ENCODE results near the gene ETV5. TPM values are rescaled to one million over a fixed set of nuclear protein-coding genes. Genes with fewer than 3 reads are reported as not detected.
"Not testable (repeated sequence)": the region's sequence is repeated elsewhere in the genome, so short reads cannot be mapped to it uniquely, and the experiment has no call there.

Gene ETV5
- polyA plus RNA-seq, 1 donor: 29.3 TPM

DNA sequence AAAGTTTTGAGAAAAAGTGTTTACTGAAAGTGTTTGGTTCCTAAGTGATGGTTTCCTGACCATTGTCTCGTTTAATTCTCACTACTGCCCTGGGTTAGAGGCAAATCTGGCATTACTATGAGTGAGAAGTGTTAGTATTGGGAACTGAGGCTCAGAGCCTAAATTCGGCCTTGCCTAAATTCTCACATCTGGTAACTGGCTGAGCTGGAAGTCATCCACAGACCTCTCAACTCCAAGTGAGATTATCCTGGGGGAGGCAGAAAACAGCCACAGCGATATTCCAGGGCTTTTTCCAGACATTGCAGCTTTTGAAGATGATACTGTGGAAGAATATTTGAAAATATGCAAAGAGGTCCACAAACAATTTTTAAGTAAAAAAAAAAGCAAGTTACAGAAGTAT is 86.0 kb downstream of the ETV5 start:
- no peak for DNase-seq (ENCODE audit: low read depth)

DNA sequence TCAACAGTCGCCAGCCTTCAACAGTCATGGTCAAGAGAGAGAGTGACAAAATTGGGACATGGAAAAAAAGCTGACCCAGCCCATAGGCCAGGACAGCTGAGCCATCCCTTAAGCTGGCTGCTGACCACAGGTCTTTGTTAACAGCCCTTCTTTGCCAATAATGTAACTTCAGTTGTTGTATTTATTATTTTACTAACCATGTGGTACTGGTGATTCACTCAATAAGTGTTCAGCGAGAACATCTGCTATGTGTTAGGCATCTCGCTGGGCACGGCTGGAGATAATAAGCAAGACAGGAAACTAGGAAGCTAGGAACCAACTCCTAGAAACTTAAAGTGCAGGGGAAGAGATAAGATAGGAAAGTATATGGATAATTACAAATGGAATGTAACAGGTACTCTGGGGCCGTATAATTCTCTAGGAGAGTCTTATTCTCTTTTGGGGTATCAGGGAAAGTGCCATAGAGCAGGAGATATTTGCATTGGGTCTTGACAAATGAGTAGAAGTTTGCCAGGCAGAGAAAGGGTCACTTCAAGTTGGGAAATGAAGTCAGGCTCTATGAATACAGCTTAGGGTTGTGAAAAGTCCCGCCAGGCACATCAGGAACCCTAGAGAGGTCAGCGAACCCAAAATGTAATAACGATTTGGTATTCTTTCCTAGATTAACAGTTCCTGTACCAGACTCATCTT is 87.1 kb downstream of the ETV5 start:
- no peak for DNase-seq (ENCODE audit: low read depth)

DNA sequence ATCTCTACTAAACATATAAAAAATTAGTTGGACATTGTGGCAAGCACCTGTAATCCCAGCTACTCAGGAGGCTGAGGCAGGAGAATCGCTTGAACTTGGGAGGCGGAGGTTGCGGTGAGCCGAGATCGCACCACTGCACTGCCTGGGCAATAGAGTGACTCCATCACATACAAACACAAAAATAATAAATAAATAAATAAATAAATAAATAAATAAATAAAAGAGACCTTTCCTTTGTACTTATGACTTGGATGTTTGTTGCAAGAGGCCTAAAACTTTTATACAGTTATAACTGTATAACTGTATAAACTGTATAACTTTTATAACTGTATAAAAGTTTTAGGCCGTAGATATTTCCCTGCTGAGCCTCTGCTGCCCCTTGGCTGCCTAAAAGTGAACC is 87.6 kb downstream of the ETV5 start:
- not testable (repeated sequence) for DNase-seq (ENCODE audit: low read depth)

DNA sequence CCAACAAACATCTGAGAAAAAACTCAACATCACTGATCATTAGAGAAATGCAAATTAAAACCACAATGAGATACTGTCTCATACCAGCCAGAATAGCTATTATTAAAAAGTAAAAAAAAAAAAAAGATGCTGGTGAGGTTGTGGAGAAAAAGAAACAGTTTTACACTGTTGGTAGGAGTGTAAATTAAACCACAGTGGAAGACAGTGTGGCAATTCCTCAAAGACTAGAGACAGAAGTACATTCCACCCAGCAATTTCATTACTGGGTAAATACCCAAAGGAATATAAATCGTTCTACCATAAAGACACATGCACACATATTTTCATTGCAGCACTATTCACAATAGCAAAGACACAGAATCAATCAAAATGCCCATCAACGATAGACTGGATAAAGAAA is 89.6 kb downstream of the ETV5 start:
- not testable (repeated sequence) for DNase-seq (ENCODE audit: low read depth)

DNA sequence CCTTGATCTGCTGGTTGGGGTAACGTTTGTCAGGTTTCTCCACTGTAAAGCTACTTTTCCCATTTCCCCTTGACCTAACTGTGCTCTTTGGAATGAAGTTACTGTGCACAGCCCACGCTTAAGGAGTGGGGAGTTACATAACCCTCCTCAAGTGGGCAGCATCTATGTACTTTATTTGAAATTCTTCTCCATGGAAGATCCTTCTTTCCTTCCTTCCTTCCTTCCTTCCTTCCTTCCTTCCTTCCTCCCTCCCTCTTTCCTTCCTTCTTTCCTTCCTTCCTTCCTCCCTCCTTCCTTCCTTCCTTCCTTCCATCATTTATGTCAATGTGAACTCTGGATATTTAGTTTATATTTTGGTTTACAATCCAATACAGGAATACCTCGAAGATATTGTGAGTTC is 94.0 kb downstream of the ETV5 start:
- DNase-seq (ENCODE audit: low read depth): no peak

DNA sequence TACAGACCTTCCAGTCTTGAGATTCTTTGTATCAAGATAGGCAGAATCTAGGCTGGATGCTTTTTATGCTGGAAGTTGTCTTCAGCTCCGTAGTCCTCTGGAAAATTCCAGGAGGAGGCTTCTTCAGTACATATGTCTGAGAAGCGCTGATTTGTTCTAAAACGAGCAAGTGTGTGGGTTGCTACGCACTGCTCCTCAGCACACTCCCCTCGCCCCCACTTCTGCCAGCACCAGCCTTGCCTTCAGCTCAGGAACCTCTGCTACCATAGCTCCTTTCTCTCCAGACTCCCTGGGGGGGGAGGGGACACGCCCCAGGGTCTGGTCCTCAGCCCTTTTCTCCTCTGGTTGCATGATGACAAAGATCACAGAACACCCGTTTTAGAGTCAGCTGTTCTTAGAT is 95.6 kb downstream of the ETV5 start:
- no peak for DNase-seq (ENCODE audit: low read depth)

DNA sequence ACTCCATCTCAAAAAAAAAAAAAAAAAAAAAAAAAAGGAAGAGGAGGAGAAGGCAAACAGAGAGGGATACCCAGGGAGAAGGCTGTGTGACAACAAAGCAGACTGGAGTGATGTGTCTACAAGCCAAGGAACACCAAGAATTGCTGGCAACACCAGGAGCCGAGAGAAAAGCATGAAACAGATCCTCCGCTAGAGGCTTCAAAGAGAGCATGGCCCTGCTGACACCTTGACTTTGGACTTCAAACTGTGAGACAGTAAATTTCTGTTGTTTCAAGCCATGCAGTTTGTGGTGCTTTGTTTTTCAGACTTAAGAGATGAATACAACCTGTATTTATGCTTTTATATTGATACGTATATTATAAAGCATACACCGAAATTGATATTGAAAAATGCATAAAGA is 96.8 kb downstream of the ETV5 start:
- no peak for DNase-seq (ENCODE audit: low read depth)

DNA sequence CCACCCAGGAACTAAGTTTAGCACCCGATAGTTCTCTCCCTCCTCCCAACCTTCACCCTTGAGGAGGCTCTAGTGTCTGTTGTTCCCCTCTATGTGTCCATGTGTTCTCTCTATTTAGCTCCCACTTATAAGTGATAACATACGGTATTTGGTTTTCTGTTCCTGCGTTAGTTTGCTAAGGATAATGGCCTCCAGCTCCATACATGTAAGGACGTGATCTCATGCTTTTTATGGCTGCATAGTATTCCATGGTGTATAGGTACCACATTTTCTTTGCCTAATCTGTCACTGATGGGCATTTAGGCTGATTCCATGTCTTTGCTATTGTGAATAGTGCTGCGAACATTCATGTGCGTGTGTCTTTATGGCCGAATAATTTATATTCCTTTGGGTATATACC is 104.2 kb downstream of the ETV5 start:
- DNase-seq (ENCODE audit: low read depth): no peak

DNA sequence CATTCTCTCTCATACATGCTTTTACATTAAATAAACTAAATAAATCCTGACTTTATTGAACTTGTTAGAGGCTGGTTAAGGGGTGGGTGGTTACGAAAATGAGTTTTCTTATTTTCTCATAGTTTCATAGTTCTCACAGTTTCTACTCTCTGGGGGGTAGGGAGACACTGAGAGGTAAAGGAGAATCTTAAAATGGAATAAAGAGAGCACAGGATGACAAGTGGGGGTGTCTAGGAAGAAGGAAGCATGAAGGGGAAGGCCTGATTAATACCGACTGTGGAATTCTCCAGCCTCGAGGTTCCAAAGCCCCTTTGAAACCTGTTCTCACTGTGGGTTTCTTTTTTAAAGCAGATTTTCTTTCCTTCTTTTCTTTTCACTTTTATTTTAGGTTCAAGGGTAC is 104.7 kb downstream of the ETV5 start:
- DNase-seq (ENCODE audit: low read depth): no peak

DNA sequence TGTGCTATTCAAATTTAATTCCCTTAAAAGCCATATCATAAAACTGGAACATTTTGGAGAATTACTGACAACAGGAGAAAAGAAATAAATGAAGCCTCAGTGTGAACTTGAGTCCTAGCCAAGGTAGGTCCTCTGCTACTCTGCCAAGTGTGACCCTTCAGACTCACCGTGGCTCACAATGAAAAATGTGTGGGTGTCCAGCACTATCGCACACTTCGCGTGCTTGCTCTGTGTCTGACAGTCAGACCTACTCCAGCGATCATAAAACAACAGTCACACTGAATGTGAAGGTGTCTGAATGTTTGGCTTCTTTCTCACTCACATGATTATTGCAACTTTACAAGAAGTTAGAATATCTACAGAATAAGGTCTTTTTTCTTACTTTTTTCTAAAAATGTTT is 105.3 kb downstream of the ETV5 start:
- DNase-seq (ENCODE audit: low read depth): no peak

DNA sequence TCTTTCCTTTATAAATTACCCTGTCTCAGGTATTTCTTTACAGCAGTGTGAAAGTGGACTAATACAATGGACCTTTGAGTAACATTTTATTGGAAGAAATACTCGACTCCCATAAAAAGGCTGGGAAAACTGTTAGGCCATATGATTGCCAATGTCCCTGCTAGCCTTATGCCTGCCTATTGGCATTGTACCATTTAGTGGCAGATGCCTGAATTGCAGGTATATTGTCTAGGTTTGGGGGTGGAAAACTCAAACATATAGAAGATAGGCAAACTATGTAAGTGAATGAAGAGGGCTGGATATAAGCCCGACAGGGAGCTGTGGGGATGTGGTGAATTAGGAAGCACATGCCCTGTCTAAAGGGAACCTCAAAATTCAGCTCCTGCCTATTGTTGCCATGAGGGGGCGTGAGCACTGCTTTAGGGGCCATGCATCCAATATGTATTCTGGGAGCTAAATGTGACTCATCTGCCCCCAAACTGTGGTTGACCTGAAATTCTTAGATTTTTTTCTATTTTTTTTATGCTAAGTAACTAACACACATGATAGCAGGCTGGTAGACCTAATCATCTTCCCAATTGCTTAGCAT is 105.9 kb downstream of the ETV5 start:
- DNase-seq (ENCODE audit: low read depth): no peak

DNA sequence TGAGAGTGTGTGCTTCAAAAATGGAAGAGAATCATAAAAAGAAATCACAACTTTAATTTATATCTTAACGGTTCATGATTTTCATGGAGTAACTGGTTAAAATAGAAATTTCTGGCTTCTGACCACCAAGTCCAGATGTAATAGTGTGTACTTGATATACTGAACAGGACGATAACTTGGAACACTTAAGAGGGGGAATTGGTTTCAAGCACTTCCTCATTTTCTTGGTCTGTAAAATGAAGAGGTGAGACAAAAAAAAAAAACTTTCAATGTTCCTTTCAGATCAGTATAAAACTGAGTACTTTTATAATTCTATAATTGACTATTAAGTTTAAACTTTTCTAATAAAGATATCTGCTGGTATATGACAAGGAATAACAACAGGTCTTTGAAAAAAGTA is 107.0 kb downstream of the ETV5 start:
- no peak for DNase-seq (ENCODE audit: low read depth)

DNA sequence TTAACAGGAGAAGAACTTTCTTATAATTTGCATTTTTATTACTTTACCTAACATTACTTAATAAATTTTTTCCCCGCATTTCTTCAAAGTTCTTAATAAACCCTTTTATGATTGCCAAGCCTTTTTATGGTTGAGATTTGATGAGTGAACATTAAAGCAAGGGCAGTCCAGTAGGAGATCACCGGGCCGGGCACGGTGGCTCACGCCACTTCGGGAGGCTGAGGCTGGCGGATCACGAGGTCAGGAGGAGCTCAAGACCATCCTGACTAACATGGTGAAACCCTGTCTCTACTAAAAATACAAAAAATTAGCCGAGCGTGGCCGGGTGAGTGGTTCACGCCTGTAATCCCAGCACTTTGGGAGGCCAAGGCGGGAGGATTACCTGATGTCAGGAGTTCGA is 109.7 kb downstream of the ETV5 start:
- DNase-seq (ENCODE audit: low read depth): no peak

DNA sequence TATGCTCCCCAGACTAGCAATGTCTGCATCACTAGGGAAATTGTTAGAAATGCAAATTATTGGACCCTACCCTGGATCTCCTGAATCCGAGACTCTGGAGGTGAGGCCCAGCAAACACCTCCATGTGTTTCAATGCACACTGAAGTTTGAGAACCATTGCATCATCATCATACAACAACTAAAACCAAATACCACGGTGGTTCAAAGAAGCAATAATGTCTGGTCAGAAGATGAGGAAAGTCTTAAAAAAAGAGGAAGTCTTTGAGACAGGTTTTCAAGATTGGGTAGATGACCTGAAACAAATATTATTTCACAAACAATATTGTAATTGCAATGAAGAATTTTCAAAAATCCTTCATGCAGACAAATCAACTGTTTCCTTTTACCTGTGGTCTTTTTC is 110.8 kb downstream of the ETV5 start:
- no peak for DNase-seq (ENCODE audit: low read depth)

DNA sequence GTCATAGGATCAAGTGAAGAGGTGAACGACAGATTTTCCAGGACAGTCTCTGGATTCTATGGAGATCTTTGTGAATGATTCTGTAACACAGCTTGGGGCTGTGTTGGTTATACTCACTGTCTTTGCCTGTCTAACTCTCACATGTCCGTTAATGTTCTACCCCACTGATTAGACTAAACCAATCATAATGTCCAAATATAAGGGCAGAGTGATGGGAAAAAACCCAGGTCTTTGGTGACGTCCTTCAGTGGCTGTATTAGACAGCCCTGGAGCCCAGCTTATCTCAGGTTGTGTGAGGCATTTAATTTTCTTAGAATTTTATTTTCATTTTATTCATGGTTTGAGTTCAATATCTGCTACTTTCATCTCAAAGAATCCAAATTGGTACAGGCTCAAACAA is 111.8 kb downstream of the ETV5 start:
- no peak for DNase-seq (ENCODE audit: low read depth)

Other genes starting within 250 kb of the ETV5 start
- gene TRA2B, start 171.1 kb downstream of the ETV5 start, polyA plus RNA-seq (ENCODE audit: insufficient read length): 154 TPM

Data from forelimb muscle (tissue), 1 donor.